Measurements from ENCODE around the gene KAZN.

KAZN gene

GRCh38 chr1:14803002-14803789 is 204.7 kb downstream of the KAZN start:
- no peak for DNase-seq

- no peak for DNase-seq
Measured at GRCh38 chr1:14804626-14805025, 206.1 kb downstream of the KAZN start.

- no peak for DNase-seq
Measured at GRCh38 chr1:14806772-14807171, 208.3 kb downstream of the KAZN start.

DNA sequence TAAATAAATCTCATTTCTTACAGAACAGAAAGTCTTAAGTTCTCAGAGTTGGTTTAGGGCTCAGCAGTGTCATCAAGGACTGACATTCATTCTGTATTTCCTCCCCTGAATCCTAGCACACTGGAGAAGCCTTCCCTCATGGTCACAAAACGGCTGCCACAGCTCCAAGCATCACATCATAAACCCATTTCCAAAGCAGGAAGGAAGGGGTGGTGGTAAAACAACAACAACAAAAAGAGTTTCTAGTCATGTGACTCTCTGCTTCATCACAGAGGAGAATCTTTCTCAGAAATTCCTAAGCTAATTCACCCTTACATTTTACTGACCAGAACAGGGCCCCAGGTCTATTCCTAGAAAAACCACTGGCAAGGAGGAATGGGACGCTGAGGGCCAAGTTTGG is 210.3 kb downstream of the KAZN start:
- no peak for DNase-seq

- no peak for DNase-seq
Measured at GRCh38 chr1:14809191-14809981, 210.9 kb downstream of the KAZN start.

DNA sequence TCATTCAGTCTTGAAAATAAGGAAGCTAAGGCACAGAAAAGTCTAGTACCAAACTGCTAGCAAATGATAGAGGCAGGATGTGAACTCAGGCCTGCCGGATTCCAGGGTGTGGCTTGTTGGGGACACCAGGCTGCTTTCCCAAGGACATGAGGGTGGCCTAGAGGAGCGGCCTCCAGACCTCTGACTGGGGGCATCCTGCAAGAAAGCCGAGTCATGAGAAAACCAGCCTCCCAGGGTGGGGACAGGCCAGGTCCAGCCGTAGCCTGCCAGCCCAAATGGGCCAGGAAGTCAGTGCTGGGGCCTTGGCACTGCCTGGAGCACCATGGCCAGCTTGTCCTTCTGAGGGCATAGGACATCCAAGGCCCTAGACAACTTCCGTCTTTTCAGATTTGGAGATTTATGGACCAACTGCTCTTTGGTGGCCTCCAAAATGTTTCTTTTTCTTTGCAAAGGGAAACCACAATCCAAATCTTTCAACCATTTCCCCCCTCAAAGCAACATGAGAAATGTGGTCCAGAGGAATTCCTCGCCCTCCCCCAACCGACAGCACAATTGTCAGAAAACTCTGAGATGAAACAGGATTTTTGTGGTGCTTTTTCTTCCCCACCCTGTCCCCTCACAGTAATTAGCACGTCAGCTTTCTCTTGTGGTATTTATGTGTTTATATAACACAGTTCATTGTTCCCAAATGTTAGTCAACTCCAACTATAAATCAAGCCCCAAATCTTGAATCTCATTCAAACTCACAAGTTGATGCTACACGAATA is 212.3 kb downstream of the KAZN start:
- no peak for DNase-seq

GRCh38 chr1:14811573-14811972 is 213.1 kb downstream of the KAZN start:
- DNase-seq = no peak

GRCh38 chr1:14812189-14812588 is 213.7 kb downstream of the KAZN start:
- no peak for DNase-seq

DNA sequence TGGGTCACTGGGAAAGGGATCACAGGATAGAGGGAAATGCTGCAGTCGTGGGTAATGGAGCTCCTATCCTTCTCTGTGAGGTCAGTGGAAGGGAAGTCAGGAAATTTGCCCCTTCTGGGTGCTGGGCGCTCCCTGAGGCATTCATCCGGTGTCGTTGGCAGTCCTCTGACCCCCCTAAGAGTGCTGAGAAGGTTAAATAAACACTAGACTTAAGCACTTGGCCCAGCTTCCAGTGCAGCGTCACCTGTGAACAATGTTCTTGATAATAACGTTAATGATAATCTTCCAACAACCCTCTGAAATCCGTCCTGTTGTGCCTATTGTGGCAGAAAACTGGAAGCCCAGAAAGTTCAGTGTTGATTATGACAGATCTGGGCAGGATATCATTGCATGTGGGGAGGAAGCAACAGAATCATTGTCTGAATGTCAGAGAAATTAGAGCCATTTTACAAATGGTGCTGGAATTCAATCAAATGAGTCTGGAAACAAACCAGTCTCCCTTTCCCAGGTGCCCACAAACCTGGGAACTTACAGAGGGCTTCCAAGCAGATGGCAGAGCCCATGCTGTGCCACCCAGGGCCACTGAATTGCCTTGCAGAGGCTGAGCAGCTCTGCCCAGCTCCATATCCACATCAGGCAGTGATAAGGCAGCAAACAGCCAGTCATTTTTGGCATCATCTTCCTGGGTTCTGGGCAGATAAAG is 216.8 kb downstream of the KAZN start:
- DNase-seq = no peak

DNA sequence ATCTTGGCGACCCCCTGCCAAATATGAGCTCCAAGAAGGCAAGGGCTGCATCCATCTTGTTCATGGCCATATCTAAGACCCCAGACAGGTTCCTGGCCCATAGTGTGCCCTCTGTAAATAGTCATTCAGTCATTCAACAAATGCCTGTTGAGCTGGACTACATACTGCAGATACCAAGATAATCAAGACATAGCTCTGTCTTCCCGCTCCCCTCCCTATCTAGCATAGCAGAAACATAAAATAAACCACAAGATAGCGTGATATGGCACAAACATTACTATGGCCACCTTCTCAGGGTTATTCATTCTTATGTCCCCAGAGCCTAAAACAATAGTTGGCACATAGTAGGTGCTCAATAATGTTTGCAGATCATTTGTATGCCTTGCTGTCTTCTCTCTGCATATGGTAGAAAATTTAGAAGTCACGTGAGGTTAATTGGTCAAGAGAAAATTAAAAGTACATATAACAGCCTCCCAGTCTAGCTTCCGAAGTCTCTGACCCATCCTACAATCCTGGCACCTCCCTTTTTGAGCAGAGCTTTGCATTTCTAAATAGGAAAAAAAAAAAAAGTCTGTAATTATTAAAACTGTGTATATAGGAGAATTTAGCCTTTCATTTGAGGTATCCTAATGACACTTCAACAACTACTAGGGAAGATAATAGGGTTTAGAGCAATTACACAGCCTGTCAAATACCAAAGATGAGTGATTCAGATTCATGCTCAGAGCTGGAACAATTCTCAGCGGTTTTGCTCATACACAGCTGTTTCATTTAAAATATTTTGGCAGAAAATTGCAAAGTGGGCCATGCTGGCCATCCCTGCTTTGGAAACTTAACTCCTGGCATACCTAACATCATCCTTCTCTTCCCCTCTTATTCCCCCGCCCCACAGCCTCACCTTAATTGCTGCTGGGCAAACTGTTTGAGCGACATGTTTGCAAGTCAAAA is 219.0 kb downstream of the KAZN start:
- no peak for DNase-seq

DNA sequence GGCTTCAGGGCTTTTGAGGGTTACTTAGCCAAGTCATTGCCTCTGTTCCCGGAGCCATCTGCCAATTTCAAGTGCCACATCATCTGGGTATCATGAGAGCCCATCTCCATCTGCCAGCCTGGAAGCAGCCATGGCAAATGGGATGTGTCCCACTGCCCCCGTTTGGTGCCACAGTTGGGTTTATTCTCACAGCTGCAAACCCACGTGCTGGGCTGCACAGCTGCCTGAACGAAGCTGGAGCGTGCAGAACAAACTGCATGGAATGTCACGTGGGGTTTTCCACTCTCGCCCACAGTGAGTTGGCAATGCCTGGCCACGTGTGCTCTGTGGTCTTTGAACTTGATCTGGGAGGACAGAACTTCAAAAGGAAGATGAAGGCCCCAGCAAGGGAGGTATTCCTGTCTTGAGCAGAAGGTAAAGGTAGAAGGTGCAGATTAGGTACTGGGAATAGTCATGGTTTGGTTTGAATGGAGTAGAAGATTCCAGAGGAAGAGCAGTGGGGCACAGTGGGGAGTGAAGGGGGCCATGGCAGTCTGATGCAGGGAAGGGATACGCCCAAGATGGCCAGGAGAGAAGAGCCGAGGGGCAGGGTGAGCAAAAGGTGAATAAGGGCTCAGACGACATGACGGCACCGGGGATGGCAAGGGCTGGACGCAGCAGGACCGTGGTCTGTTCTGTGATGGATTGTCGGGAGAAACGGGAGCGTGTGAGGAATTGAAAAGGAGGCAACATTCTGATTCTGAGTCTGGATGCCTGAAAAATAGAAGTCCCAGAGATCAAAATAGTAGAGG is 222.0 kb downstream of the KAZN start:
- no peak for DNase-seq

DNA sequence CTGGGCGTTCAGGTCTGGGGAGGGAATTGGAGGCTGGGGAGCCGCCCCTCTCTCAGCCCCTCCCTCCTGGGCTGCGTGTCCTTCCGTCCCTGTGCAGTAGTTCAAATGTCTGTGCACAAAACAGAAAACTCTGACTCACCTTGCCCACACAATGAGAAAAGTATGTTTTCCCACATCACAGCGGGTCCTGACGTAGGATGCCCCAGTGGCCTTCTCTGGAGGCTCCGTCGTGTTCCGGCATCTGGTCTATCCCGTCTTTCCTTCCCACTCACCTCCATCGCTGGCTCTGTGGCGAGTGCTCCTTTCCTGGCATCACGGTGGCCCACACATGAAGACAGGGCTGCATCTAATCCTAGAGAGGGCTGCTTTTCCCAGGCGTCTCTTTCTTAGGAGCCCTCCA is 224.0 kb downstream of the KAZN start:
- no peak for DNase-seq

- no peak for DNase-seq
Measured at GRCh38 chr1:14822996-14823395, 224.5 kb downstream of the KAZN start.

DNA sequence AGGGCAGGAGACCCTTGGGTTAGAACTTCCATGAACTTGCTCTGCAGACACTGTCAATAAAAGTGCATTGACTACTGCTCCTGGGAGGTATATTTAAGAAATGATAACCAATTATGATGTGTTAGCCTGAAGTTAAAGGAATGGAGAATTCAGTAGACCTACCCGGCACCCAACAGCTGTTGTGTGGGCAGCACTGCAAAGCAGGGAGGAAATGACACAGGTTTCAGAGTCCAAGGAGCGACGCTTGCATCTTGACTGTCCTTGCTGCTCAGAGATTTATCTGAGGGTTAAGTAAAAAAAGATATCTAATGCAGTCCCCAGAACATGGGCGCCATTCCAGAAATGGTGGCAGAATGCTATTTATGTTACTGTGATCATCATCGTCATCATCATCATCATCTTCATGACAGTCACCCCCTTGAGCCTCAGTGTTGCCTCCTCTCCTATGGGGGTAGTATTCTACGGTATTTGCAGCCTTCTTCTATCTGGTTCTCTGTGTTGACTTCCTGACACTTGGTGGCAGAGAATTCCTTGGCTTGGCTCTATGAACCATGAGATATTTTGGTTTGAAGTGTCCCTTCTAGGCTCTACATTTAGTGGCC is 225.9 kb downstream of the KAZN start:
- no peak for DNase-seq

DNA sequence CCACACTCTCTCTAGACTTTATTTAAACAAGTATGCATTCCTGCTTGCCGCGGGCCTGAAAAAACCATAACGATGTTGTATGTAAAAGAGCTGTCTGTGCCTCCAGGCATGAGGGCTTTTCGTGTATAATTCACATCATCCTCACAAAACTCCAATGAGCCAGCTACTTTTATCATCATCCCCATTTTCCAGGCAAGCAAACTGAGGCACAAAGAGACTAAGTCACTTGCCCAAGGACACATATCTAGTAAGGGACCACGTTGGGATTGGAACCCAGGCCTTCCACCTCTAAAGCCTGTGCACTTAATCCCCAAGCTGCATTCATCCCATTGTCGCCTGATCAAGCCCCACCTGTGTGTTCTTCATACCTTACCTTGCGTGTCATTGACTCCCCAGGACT is 226.9 kb downstream of the KAZN start:
- no peak for DNase-seq

DNA sequence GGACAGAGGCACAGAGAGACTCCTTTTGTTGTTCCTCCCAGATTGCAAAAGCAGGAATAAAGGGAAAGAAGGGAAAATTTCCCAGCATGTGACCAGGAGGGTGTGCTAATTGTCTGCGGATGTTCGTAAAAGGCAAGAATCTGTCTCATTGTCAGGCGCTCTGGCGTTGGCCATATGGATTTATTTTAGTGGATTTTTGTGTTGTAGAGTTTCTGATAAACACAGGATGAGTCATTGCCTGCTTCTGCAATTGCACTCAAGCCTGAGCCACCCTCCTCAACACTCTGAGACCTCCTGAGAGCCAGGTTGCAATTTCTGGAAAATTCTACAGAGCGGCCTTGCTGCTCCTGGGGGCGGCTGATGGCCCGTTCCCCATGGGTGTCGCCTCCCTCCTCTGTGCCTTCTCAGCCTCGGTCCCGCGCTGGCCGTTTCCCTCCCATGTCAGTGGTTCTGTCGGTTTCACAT is 227.7 kb downstream of the KAZN start:
- DNase-seq = no peak

GRCh38 chr1:14826731-14827326 is 228.3 kb downstream of the KAZN start:
- no peak for DNase-seq

GRCh38 chr1:14827870-14828269 is 229.4 kb downstream of the KAZN start:
- DNase-seq = no peak

GRCh38 chr1:14828665-14829064 is 230.2 kb downstream of the KAZN start:
- DNase-seq = no peak

DNA sequence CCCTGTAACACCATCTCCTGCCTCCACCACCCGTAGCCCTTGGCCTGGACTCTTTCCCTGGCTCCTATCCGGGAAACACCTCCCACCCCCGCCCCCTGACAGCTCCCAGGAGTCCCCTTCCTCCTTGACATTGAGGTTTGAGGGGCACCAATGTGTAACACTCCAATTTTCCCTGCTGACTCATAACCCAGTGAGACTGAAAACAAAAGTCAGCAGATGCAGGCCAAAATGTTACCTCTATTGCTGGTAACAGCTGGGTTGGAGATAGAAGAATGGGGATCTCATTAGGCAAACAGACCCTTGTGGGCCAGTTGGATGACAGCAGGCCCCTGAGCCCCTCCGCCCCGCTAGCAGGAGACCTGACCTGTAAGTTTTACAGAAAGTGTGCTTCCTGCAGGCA is 237.2 kb downstream of the KAZN start:
- no peak for DNase-seq

Data from effector CD4-positive, alpha-beta T cell (primary cell).